Epithelial cell of proximal tubule (primary cell): ENCODE data around the gene IGFBPL1. TPM values are rescaled to one million over a fixed set of nuclear protein-coding genes. Genes with fewer than 3 reads are reported as not detected.
A peak's percentile ranks its signal among the peaks of the same experiment; 100 is the strongest.

ENCODE experiments used
- DNase-seq: peaks from one replicate; pipeline ENCODE4 v3.0.0-alpha.2; 2011; ENCODE audit warnings: low read depth
- H3K4me3 ChIP-seq: 2 replicates; pipeline ENCODE4 v1.5.1; 2011; ENCODE audit warnings: low read depth, mild to moderate bottlenecking, low read length
- CTCF ChIP-seq: conservative IDR thresholded peaks from 2 replicates; pipeline ENCODE4 v1.5.1; 2012; ENCODE audit warnings: low read depth, mild to moderate bottlenecking, low read length
- total RNA-seq: library from RNA; depleted of rRNA; stranded (reverse); fragments of >200 nt; gene quantifications from 2 replicates; pipeline ENCODE4 v1.2.3, GENCODE V29; 2015

The IGFBPL1 gene
- total RNA-seq, 1 donor from 2014 or later: 8.8 TPM

GRCh38 chr9:38432922-38433510, 8.8 kb upstream of the IGFBPL1 start:
- DNase-seq: no peak
- H3K4me3 ChIP-seq: no peak overlapping the region
- peak; percentile 56 for TF ChIP-seq CTCF

- DNase-seq: no peak
- H3K4me3 ChIP-seq: no peak overlapping the region
- TF ChIP-seq CTCF: no peak
These were observed 6.9 kb upstream of the IGFBPL1 start for GRCh38 chr9:38431116-38431515.

GRCh38 chr9:38428062-38428461, 3.8 kb upstream of the IGFBPL1 start:
- no peak for TF ChIP-seq CTCF
- no peak overlapping the region for H3K4me3 ChIP-seq

GRCh38 chr9:38424918-38425317, 664 bp upstream of the IGFBPL1 start:
- no peak overlapping the region for H3K4me3 ChIP-seq
- no peak for DNase-seq
- no peak for TF ChIP-seq CTCF

More at GRCh38 chr9:38428062-38428461, 3.8 kb upstream of the IGFBPL1 start:
- no peak for DNase-seq

- no peak for DNase-seq
- H3K4me3 ChIP-seq: no peak overlapping the region
- no peak for TF ChIP-seq CTCF
These were observed 831 bp downstream of the IGFBPL1 start for GRCh38 chr9:38423273-38423972.

GRCh38 chr9:38422555-38423260, 1.5 kb downstream of the IGFBPL1 start:
- DNase-seq: no peak

More at GRCh38 chr9:38422555-38423260, 1.5 kb downstream of the IGFBPL1 start:
- no peak overlapping the region for H3K4me3 ChIP-seq
- no peak for TF ChIP-seq CTCF
